H1 (cell line): Measurements from ENCODE around the gene LDLRAD1. TPM values are rescaled to one million over a fixed set of nuclear protein-coding genes. Genes with fewer than 3 reads are reported as not detected.

Source experiments
- CTCF ChIA-PET: fragments of 300-600 bp; sonication (Branson Sonifier 250); formaldehyde crosslinking; loops from one replicate; lab custom pipeline; 2021; ENCODE audit not compliant: partially characterized antibody; lab: Charles Lee
- POLR2A ChIA-PET: fragments of 300-600 bp; sonication (Branson Sonifier 250); formaldehyde crosslinking; loops from one replicate; lab custom pipeline; 2021; ENCODE audit warnings: inconsistent platforms; ENCODE audit not compliant: partially characterized antibody; lab: Charles Lee
- DNase-seq, 2 experiments: peaks; one replicate each; pipeline versions ENCODE4 v3.0.0 to v3.0.0-alpha.2; 2010 to 2022; ENCODE audit warnings: low spot score in 2 of 2, low read depth in 1 of 2, mixed read lengths in 1 of 2
- FAIRE-seq: peaks from 2 replicates; lab custom pipeline; 2011; peaks lifted over from hg19 to GRCh38; lab: Jason Lieb, UNC
- H2AFZ ChIP-seq: 2 replicates; pipeline ENCODE4 v1.8.1; 2012; ENCODE audit warnings: low read length, inconsistent platforms
- H2AK5ac ChIP-seq: 2 replicates; pipeline ENCODE4 v1.6.1; 2013; ENCODE audit warnings: low read depth, low read length
- H2BK120ac ChIP-seq: replicated peaks from 2 replicates; pipeline ENCODE3; 2013; ENCODE audit warnings: low read depth, low read length, inconsistent platforms
- H2BK12ac ChIP-seq: 2 replicates; pipeline ENCODE4 v1.6.1; 2013; ENCODE audit warnings: low read depth, low read length
- H2BK15ac ChIP-seq: 2 replicates; pipeline ENCODE4 v1.6.1; 2013; ENCODE audit warnings: low read length
- H2BK20ac ChIP-seq: 2 replicates; pipeline ENCODE4 v1.6.1; 2013; ENCODE audit warnings: low read length
- H2BK5ac ChIP-seq: 2 replicates; pipeline ENCODE4 v1.6.1; 2013; ENCODE audit warnings: low read depth, low read length
- H3K14ac ChIP-seq: 2 replicates; pipeline ENCODE4 v1.6.1; 2013; ENCODE audit warnings: inconsistent platforms; ENCODE audit not compliant: insufficient read length
- H3K18ac ChIP-seq: 2 replicates; pipeline ENCODE4 v1.6.1; 2013; ENCODE audit warnings: low read length; ENCODE audit errors: extremely low read depth
- H3K23ac ChIP-seq: 2 replicates; pipeline ENCODE4 v1.6.1; 2013; ENCODE audit warnings: inconsistent platforms; ENCODE audit not compliant: insufficient read length
- H3K23me2 ChIP-seq: 2 replicates; pipeline ENCODE4 v1.6.1; 2013; ENCODE audit warnings: low read depth, low read length
- H3K27ac ChIP-seq: 2 replicates; pipeline ENCODE4 v1.6.1; 2011; ENCODE audit warnings: low read depth, low read length, inconsistent platforms
- H3K27me3 ChIP-seq, 4 experiments: replicated peaks in 1 of 4; 1 replicate in 1 of 4; 2 replicates in 3 of 4; pipeline versions ENCODE4 v1.6.1 to v1.8.1; 2011 to 2013; ENCODE audit warnings: low read length in 3 of 4, mild to moderate bottlenecking in 3 of 4, inconsistent platforms in 2 of 4, mixed read lengths in 2 of 4, moderate library complexity in 1 of 4; ENCODE audit not compliant: control insufficient read depth in 3 of 4, insufficient read depth in 3 of 4; ENCODE audit errors: extremely low read depth in 1 of 4
- H3K36me3 ChIP-seq, 4 experiments: 2 replicates each; pipeline versions ENCODE4 v1.6.1 to v1.8.1; 2011 to 2013; ENCODE audit warnings: mild to moderate bottlenecking in 4 of 4, low read length in 3 of 4, moderate library complexity in 2 of 4, control low read depth in 1 of 4, inconsistent platforms in 1 of 4; ENCODE audit not compliant: insufficient read depth in 4 of 4, control insufficient read depth in 2 of 4
- H3K4ac ChIP-seq: replicated peaks from 2 replicates; pipeline ENCODE3; 2013; ENCODE audit warnings: low read length, low read depth, mixed read lengths, inconsistent platforms; ENCODE audit not compliant: insufficient read length
- H3K4me1 ChIP-seq, 4 experiments: replicated peaks in 1 of 4; 1 replicate in 1 of 4; 2 replicates in 3 of 4; pipeline versions ENCODE4 v1.6.1 to v1.8.1; 2011 to 2013; ENCODE audit warnings: low read length in 3 of 4, inconsistent platforms in 2 of 4, mixed read lengths in 1 of 4; ENCODE audit not compliant: insufficient read depth in 4 of 4, control insufficient read depth in 3 of 4
- H3K4me2 ChIP-seq, 2 experiments: 2 replicates each; pipeline versions ENCODE4 v1.6.1 to v1.8.1; 2011 to 2013; ENCODE audit warnings: low read depth in 2 of 2, low read length in 2 of 2, control low read depth in 1 of 2, inconsistent platforms in 1 of 2, mild to moderate bottlenecking in 1 of 2; ENCODE audit not compliant: insufficient read depth in 1 of 2
- H3K4me3 ChIP-seq, 4 experiments: fragments of 200-600, 300-600 bp in 1 of 4; sonication (generic), shearing (Covaris generic), sonication (Bioruptor Twin) in 1 of 4; 2 replicates each; pipeline versions ENCODE4 v1.5.1 to v1.8.1; 2011 to 2016; ENCODE audit warnings: low read length in 4 of 4, low read depth in 3 of 4, control low read depth in 2 of 4, inconsistent platforms in 2 of 4, mild to moderate bottlenecking in 2 of 4, mixed read lengths in 1 of 4, moderate library complexity in 1 of 4; ENCODE audit not compliant: insufficient read depth in 2 of 4; ENCODE audit errors: extremely low read depth in 1 of 4
- H3K56ac ChIP-seq: replicated peaks from 2 replicates; pipeline ENCODE3; 2013; ENCODE audit warnings: low read depth, mild to moderate bottlenecking, mixed read lengths, low read length, inconsistent platforms; ENCODE audit not compliant: insufficient read length
- H3K79me1 ChIP-seq: 2 replicates; pipeline ENCODE4 v1.6.1; 2013; ENCODE audit warnings: low read depth, low read length, control low read depth
- H3K79me2 ChIP-seq, 2 experiments: 2 replicates each; pipeline versions ENCODE4 v1.6.1 to v1.8.1; 2012 to 2013; ENCODE audit warnings: low read length in 2 of 2, mild to moderate bottlenecking in 2 of 2, inconsistent platforms in 1 of 2; ENCODE audit not compliant: insufficient read depth in 2 of 2, control insufficient read depth in 1 of 2
- H3K9ac ChIP-seq, 4 experiments: replicated peaks in 1 of 4; 1 replicate in 1 of 4; 2 replicates in 3 of 4; pipeline versions ENCODE4 v1.6.1 to v1.8.1; 2011 to 2013; ENCODE audit warnings: low read depth in 3 of 4, low read length in 3 of 4, control low read depth in 2 of 4, mild to moderate bottlenecking in 2 of 4, moderate library complexity in 2 of 4, inconsistent platforms in 1 of 4; ENCODE audit errors: extremely low read depth in 1 of 4
- H3K9me3 ChIP-seq, 2 experiments: 2 replicates each; pipeline versions ENCODE4 v1.6.1 to v1.8.1; 2012 to 2013; ENCODE audit warnings: mild to moderate bottlenecking in 2 of 2, moderate library complexity in 2 of 2, control low read depth in 1 of 2, inconsistent platforms in 1 of 2, low read depth in 1 of 2, low read length in 1 of 2, mixed read lengths in 1 of 2; ENCODE audit not compliant: insufficient read depth in 2 of 2
- H4K20me1 ChIP-seq, 2 experiments: replicated peaks in 1 of 2; 2 replicates each; pipeline versions ENCODE3 to v1.8.1; 2011 to 2013; ENCODE audit warnings: inconsistent platforms in 2 of 2, low read length in 2 of 2, mild to moderate bottlenecking in 1 of 2; ENCODE audit not compliant: insufficient read depth in 2 of 2, control insufficient read depth in 1 of 2
- H4K5ac ChIP-seq: 2 replicates; pipeline ENCODE4 v1.6.1; 2013; ENCODE audit warnings: low read length, low read depth, mixed read lengths, inconsistent platforms; ENCODE audit not compliant: insufficient read length
- H4K8ac ChIP-seq: 2 replicates; pipeline ENCODE4 v1.8.0; 2013; ENCODE audit warnings: mild to moderate bottlenecking, moderate library complexity, low read length, inconsistent platforms; ENCODE audit not compliant: insufficient read depth; ENCODE audit errors: extremely low read depth
- H4K91ac ChIP-seq: replicated peaks from 2 replicates; pipeline ENCODE3; 2013; ENCODE audit warnings: low read length, mixed read lengths, inconsistent platforms; ENCODE audit not compliant: insufficient read length
- ASH2L ChIP-seq: fragments of 200-600, 300-600 bp; sonication (generic); IDR thresholded peaks from one replicate; pipeline ENCODE4 v1.7.1; 2017; ENCODE audit warnings: low read length
- CHD2 ChIP-seq: IDR thresholded peaks from 2 replicates; pipeline ENCODE4 v1.6.1; 2012; ENCODE audit warnings: low read length, improper control_type of control experiment
- EP300 ChIP-seq, 2 experiments: IDR thresholded peaks; 1 replicate in 1 of 2; 2 replicates in 1 of 2; pipeline ENCODE4 v1.6.1; 2011 to 2012; ENCODE audit warnings: low read depth in 2 of 2, low read length in 2 of 2, mild to moderate bottlenecking in 2 of 2, borderline replicate concordance in 1 of 2, inconsistent platforms in 1 of 2, moderate library complexity in 1 of 2
- HDAC6 ChIP-seq: IDR thresholded peaks from one replicate; pipeline ENCODE4 v1.7.1; 2012; ENCODE audit warnings: low read depth, mild to moderate bottlenecking, inconsistent platforms, low read length, moderate library complexity
- JUND ChIP-seq: IDR thresholded peaks from 2 replicates; pipeline ENCODE4 v1.6.1; 2011; ENCODE audit warnings: mild to moderate bottlenecking, improper control_type of control experiment, low read length
- PHF8 ChIP-seq: fragments of 200-600 bp; sonication (generic); conservative IDR thresholded peaks from 2 replicates; pipeline ENCODE4 v1.7.1; 2012; ENCODE audit warnings: low read depth, mild to moderate bottlenecking, inconsistent platforms, low read length, moderate library complexity
- RAD21 ChIP-seq, 2 experiments: IDR thresholded peaks in 1 of 2; conservative IDR thresholded peaks in 1 of 2; 2 replicates each; pipeline ENCODE4 v1.6.1; 2011; ENCODE audit warnings: low read depth in 2 of 2, low read length in 2 of 2, improper control_type of control experiment in 1 of 2, inconsistent platforms in 1 of 2, mild to moderate bottlenecking in 1 of 2, moderate library complexity in 1 of 2
- RBBP5 ChIP-seq: IDR thresholded peaks from 2 replicates; pipeline ENCODE4 v1.7.1; 2012; ENCODE audit warnings: low read depth, mild to moderate bottlenecking, inconsistent platforms, low read length, moderate library complexity, borderline replicate concordance
- RFX5 ChIP-seq: IDR thresholded peaks from 2 replicates; pipeline ENCODE4 v1.6.1; 2011; ENCODE audit warnings: low read depth, low read length, improper control_type of control experiment, borderline replicate concordance
- WGBS, 2 experiments: shearing (Covaris generic) in 1 of 2; methylation state at CpG; one replicate each; pipeline versions ENCODE4 v1.1.6 to v1.1.7; 2013 to 2015; ENCODE audit warnings: low lambda C conversion rate in 2 of 2, mixed read lengths in 2 of 2, inconsistent platforms in 1 of 2, low coverage in 1 of 2, missing lambda C conversion rate in 1 of 2; ENCODE audit not compliant: insufficient replicate concordance in 2 of 2, insufficient coverage in 1 of 2, insufficient read length in 1 of 2; ENCODE audit errors: extremely low coverage in 1 of 2, missing lambda C conversion rate in 1 of 2; 5-methylcytosine and 5-hydroxymethylcytosine counted together
- polyA plus RNA-seq, 7 experiments: library from polyadenylated mRNA; depleted of rRNA in 3 of 7; stranded (reverse) in 5 of 7; unstranded in 2 of 7; fragments of >200 nt in 5 of 7; fragments of 200-250 nt in 2 of 7; gene quantifications; 1 replicate in 5 of 7; 2 replicates in 1 of 7; 4 replicates in 1 of 7; pipeline versions ENCODE4 v1.2.1 to v1.2.3, GENCODE V29; 2011 to 2013; ENCODE audit warnings: missing spikeins in 2 of 7, mixed read lengths in 2 of 7
- total RNA-seq: library from RNA; stranded (reverse); fragmentation: NEBNext Ultra II Directional; extraction: Animal tissue kit (Norgen Biotek cat#: 25700); gene quantifications from 2 replicates; pipeline ENCODE4 v1.2.1, GENCODE V29; 2021

LDLRAD1 gene
- total and polyA plus RNA-seq, 2 of the 8 experiments (the other 6 are each of a cell fraction or from before 2014, with no cell fraction given): not detected

GRCh38 chr1:54064299-54064698 lies 46.3 kb upstream of the LDLRAD1 start:
- H3K27ac ChIP-seq: no peak overlapping the region
- no peak overlapping the region for H3K9ac ChIP-seq
- no peak overlapping the region for H4K5ac ChIP-seq
- no peaks in the 10 kb centered on the region for H3K23me2 ChIP-seq
- no peak for TF ChIP-seq RBBP5
- TF ChIP-seq ASH2L: no peak
- TF ChIP-seq PHF8: no peak
- TF ChIP-seq HDAC6: no peak
- no peak for TF ChIP-seq RAD21 (IDR thresholded peaks at IDR 0.05 in 1 of 2, conservative IDR thresholded peaks at IDR 0.05 in 1 of 2; ENCODE audit: low read depth in 2 of 2, low read length in 2 of 2)
- no peak for TF ChIP-seq JUND
- no peak for TF ChIP-seq CHD2
- no peak for TF ChIP-seq EP300 (IDR thresholded peaks at IDR 0.05; ENCODE audit: borderline replicate concordance in 1 of 2, low read depth in 2 of 2, low read length in 2 of 2)
- TF ChIP-seq RFX5: no peak
- no peak overlapping the region for H2BK15ac ChIP-seq
- CTCF ChIA-PET: interaction anchor here (0.7 to 0.9 kb wide), 2 partner anchors 10 to 203 kb away, joined by 3 read pairs; no protein-coding TSS in a partner anchor
- FAIRE-seq (no peak), DNase-seq (no peak)
- H2BK20ac ChIP-seq: no peak overlapping the region
- no peak overlapping the region for H4K8ac ChIP-seq
- no peak overlapping the region for H2AFZ ChIP-seq
- no peak overlapping the region for H2BK5ac ChIP-seq
- H3K23ac ChIP-seq: no peak overlapping the region
- no peak overlapping the region for H2BK120ac ChIP-seq
- no peaks in the 10 kb centered on the region for H3K36me3 ChIP-seq
- no peaks in the 10 kb centered on the region for H3K79me1 ChIP-seq
- no peak overlapping the region for H2AK5ac ChIP-seq
- H4K20me1 ChIP-seq: peaks cover 0 to 2% of the 10 kb centered on the region in 2 experiments
- H3K14ac ChIP-seq: no peak overlapping the region
- WGBS, 2 experiments: 93% methylated on average over 5 of the region's 5 CpGs; no CpG with 5 or more reads in 1 of the 2 experiments
- no peaks in the 10 kb centered on the region for H3K79me2 ChIP-seq
- H3K18ac ChIP-seq: no peak overlapping the region
- H3K4me2 ChIP-seq: no peak overlapping the region
- H3K4me1 ChIP-seq: no peaks in the 10 kb centered on the region
- no peaks in the 10 kb centered on the region for H3K9me3 ChIP-seq
- POLR2A ChIA-PET: no interaction called here
- no peaks in the 10 kb centered on the region for H3K27me3 ChIP-seq
- no peak overlapping the region for H3K4ac ChIP-seq
- H2BK12ac ChIP-seq: no peak overlapping the region
- H3K4me3 ChIP-seq: no peak overlapping the region
- H3K56ac ChIP-seq: no peak overlapping the region
- H4K91ac ChIP-seq: no peak overlapping the region
